GM12878 (cell line): ENCODE data around the gene GLB1L. TPM values are rescaled to one million over a fixed set of nuclear protein-coding genes. Genes with fewer than 3 reads are reported as not detected.

ENCODE experiments used
- ATAC-seq: fragments of 200-7000 bp; cut with Tn5 transposase; 3 replicates; pipeline ENCODE4 v1.9.1; 2020; ENCODE audit warnings: mild to moderate bottlenecking, moderate library complexity
- BruUV-seq: library from RNA; stranded (reverse); fragments of 400-500 nt; replicated peaks from 2 replicates; lab custom pipeline; 2021; lab: Mats Ljungman, UMichigan
- CTCF ChIA-PET: fragments of 300-600 bp; sonication (Branson Sonifier 250); formaldehyde crosslinking; extraction: SDS; loops from one replicate; lab custom pipeline; 2021; ENCODE audit warnings: inconsistent platforms; lab: Yijun Ruan, JAX
- POLR2A ChIA-PET: fragments of 350-600 bp; formaldehyde crosslinking; extraction: SDS; loops from one replicate; lab custom pipeline; 2021; ENCODE audit warnings: inconsistent platforms; lab: Charles Lee
- RAD21 ChIA-PET: fragments of 300-600 bp; sonication (Branson Sonifier 250); formaldehyde crosslinking; loops from one replicate; lab custom pipeline; 2023; ENCODE audit warnings: antibody characterized with exemption; ENCODE audit not compliant: unreplicated experiment; lab: Charles Lee
- SMC1A ChIA-PET: fragments of 300-600 bp; sonication (Branson Sonifier 250); formaldehyde crosslinking; loops from one replicate; lab custom pipeline; 2023; ENCODE audit not compliant: unreplicated experiment, uncharacterized antibody; lab: Charles Lee
- DNase-seq: peaks from one replicate; pipeline ENCODE4 v3.0.0-alpha.2; 2011; ENCODE audit warnings: low read depth, low spot score
- FAIRE-seq: peaks from 3 replicates; lab custom pipeline; 2011; peaks lifted over from hg19 to GRCh38; lab: Jason Lieb, UNC
- H2AFZ ChIP-seq: 2 replicates; pipeline ENCODE4 v1.6.0; 2011; ENCODE audit warnings: low read depth, low read length, control low read depth; ENCODE audit not compliant: control insufficient read depth
- H3K27ac ChIP-seq: 2 replicates; pipeline ENCODE4 v1.5.1; 2011; ENCODE audit warnings: control low read depth; ENCODE audit not compliant: control insufficient read depth, insufficient read depth
- H3K27me3 ChIP-seq, 2 experiments: replicated peaks in 1 of 2; 2 replicates each; pipeline versions ENCODE4 v1.6.0 to v1.6.1; 2011; ENCODE audit warnings: low read length in 1 of 2; ENCODE audit not compliant: control insufficient read depth in 2 of 2, insufficient read depth in 2 of 2
- H3K36me3 ChIP-seq, 2 experiments: 2 replicates each; pipeline ENCODE4 v1.5.1; 2011; ENCODE audit warnings: low read length in 1 of 2; ENCODE audit not compliant: control insufficient read depth in 2 of 2, insufficient read depth in 2 of 2
- H3K4me1 ChIP-seq: 2 replicates; pipeline ENCODE4 v1.6.1; 2011; ENCODE audit warnings: mild to moderate bottlenecking, low read length, moderate library complexity, mixed read lengths; ENCODE audit not compliant: control insufficient read depth, insufficient read depth
- H3K4me2 ChIP-seq: 2 replicates; pipeline ENCODE4 v1.6.0; 2011; ENCODE audit warnings: control low read depth; ENCODE audit not compliant: control insufficient read depth, insufficient read depth
- H3K4me3 ChIP-seq: fragments of 200-600 bp; sonication (generic); 2 replicates; pipeline ENCODE4 v1.5.1; 2016
- H3K79me2 ChIP-seq: 2 replicates; pipeline ENCODE4 v1.6.0; 2011; ENCODE audit warnings: low read length; ENCODE audit not compliant: control insufficient read depth, insufficient read depth
- H3K9ac ChIP-seq: 2 replicates; pipeline ENCODE4 v1.8.0; 2011; ENCODE audit warnings: low read length, control low read depth, mixed read lengths; ENCODE audit not compliant: control insufficient read depth, insufficient read depth
- H3K9me3 ChIP-seq: replicated peaks from 3 replicates; pipeline ENCODE4 v1.5.1; 2011; ENCODE audit warnings: mild to moderate bottlenecking, low read length; ENCODE audit not compliant: control insufficient read depth, insufficient read depth
- H4K20me1 ChIP-seq: 2 replicates; pipeline ENCODE4 v1.6.0; 2011; ENCODE audit not compliant: control insufficient read depth, insufficient read depth
- TCF7 ChIP-seq: IDR thresholded peaks from 2 replicates; pipeline ENCODE4 v1.6.1; 2014; ENCODE audit warnings: antibody characterized with exemption, borderline replicate concordance
- WGBS: methylation state at CpG from one replicate; pipeline ENCODE4 v1.1.6; 2016; ENCODE audit warnings: low lambda C conversion rate; ENCODE audit not compliant: insufficient replicate concordance, insufficient coverage; ENCODE audit errors: missing lambda C conversion rate; 5-methylcytosine and 5-hydroxymethylcytosine counted together
- in situ Hi-C: fragments of 300-500 bp; cut with MboI; formaldehyde crosslinking; loops from 9 replicates; pipeline ENCODE4 v1.14.3; 2018; ENCODE audit warnings: mixed read lengths
- intact Hi-C: fragments of 100-400 bp; cut with micrococcal nuclease; formaldehyde crosslinking; loops from one replicate; pipeline ENCODE4 v1.14.2; 2022; ENCODE audit not compliant: unreplicated experiment
- polyA plus RNA-seq, 11 experiments: library from polyadenylated mRNA; depleted of rRNA in 4 of 11; unstranded in 6 of 11; stranded (reverse) in 5 of 11; fragments of >200 nt; fragmentation: Nextera tagmentation in 4 of 11; fragmentation: Illumina TruSeq in 1 of 11; extraction: Ambion mirVana in 4 of 11; extraction: Trizol in 1 of 11; gene quantifications; 1 replicate in 1 of 11; 2 replicates in 10 of 11; pipeline versions ENCODE4 v1.2.1 to v1.2.3, GENCODE V29; 2011 to 2016; ENCODE audit warnings: inconsistent platforms in 2 of 11, missing spikeins in 2 of 11, low read depth in 1 of 11
- total RNA-seq, 4 experiments: library from RNA; depleted of rRNA in 3 of 4; stranded (reverse); fragments of >200 nt in 3 of 4; fragmentation: Illumina TruSeq in 1 of 4; extraction: Trizol in 1 of 4; gene quantifications; 2 replicates each; pipeline versions ENCODE4 v1.2.1 to v1.2.3, GENCODE V29; 2013 to 2021

Gene GLB1L
- total and polyA plus RNA-seq, 10 of the 15 experiments (the other 5 are each of a cell fraction or from before 2014, with no cell fraction given): 0.29 to 4.6 (median 2.7) TPM

DNA sequence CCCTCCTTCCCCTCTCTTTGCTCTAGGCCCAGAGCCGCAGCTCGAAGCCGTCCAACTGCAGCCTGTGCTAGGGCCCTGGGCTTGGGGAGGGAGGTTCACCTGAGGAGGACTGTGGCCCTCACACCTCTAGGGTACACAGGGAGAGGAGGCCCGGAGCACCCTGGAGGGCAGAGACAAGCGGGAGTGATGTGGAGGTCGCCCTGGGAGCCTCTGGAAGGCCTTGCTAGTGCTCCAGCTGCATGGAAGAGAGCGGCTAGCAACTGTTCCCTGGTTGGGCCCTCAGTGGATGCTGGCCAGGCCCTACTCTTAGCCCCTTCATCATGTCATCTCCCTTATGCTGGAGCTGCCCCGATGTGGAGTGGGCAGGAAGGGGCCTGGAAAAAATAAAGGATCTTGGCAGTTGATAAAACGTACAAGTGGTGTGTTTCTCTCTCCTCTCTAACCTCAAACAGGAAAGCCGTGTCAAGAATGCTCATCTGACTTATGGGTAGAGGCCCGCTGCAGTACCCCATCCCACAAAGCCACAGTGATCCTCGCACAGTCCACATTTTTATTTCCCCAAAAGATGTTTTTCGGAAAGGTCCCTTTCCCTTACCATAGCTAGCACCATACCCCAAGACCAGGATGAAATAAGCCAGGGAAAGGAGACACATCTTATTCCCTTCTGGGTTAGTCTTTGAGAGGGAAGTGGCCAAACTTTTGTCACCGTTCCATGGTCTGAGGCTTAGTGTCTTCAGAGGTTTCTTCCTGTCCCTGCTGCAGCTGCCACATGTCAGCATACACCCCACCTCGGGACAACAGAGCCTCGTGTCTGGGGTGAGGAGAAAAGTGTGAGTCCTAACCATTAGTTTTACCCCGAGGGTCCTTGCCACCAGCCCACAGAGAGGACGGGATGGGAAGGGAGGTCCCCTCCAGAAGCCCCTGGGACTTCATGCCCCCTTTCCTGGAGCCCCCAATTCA, 35.7 kb downstream of the GLB1L start:
- no peaks in the 10 kb centered on the region; the same call in 1 of the 2 replicates for H3K79me2 ChIP-seq
- ChIA-PET CTCF (interaction anchor here (0.6 to 2.2 kb wide), 4 partner anchors 38 to 86 kb away, joined by 3 to 13 read pairs (median 4); no protein-coding TSS in a partner anchor), SMC1A (no interaction called here), RAD21 (interaction anchor here (1.1 kb wide), 1 partner anchor 36 kb away, joined by 3 read pairs; no protein-coding TSS in a partner anchor), POLR2A (interaction anchor here (0.5 to 4.0 kb wide), 3 partner anchors 18 to 33 kb away, joined by 4 to 25 read pairs (median 4); partner anchors contain the start of genes ANKZF1, ATG9A and CNPPD1)
- H3K27ac ChIP-seq: no peak overlapping the region
- peaks cover 0 to 9% of the 10 kb centered on the region in 2 experiments; a peak in 3 of 4 replicates for H3K36me3 ChIP-seq
- no peaks in the 10 kb centered on the region for H4K20me1 ChIP-seq
- no peak overlapping the region for H3K4me3 ChIP-seq
- 61% methylated on average over 18 of the region's 18 CpGs for WGBS
- in situ Hi-C loops: loop anchor here (5.0 kb wide), 1 partner anchor 37 kb away; the partner anchor contains the start of gene SLC23A3
- H3K9ac ChIP-seq: no peak overlapping the region
- H3K27me3 ChIP-seq: no peaks in the 10 kb centered on the region
- ATAC-seq (no peak), DNase-seq (no peak), FAIRE-seq (no peak)
- BruUV-seq: no TSS peak
- H3K4me2 ChIP-seq: no peak overlapping the region
- no peak overlapping the region for H2AFZ ChIP-seq
- intact Hi-C loops: loop anchor here (5.0 kb wide), 1 partner anchor 68 kb away; the partner anchor contains the start of gene DNAJB2
- no peaks in the 10 kb centered on the region for H3K9me3 ChIP-seq
- peaks cover 8% of the 10 kb centered on the region for H3K4me1 ChIP-seq
- no peak for TF ChIP-seq TCF7
